OCI-M1 (cell line): ENCODE results near the gene PLG.
"Not testable (repeated sequence)": the region's sequence is repeated elsewhere in the genome, so short reads cannot be mapped to it uniquely, and the experiment has no call there.

Experiments used
- DNase-seq: peaks from one replicate; lab custom pipeline; 2025; lab: John Stamatoyannopoulos, UW

The PLG gene

GRCh38 chr6:160701918-160702680, at the start of gene PLG:
Gene PLG (plus strand): TSS chr6:160702244. CDS start chr6:160702305, 61 bp downstream.
- not testable (repeated sequence) for DNase-seq

- no peak for DNase-seq
Observed at GRCh38 chr6:160659562-160659961, 42.5 kb upstream of the PLG start.

GRCh38 chr6:160661216-160661615, 40.8 kb upstream of the PLG start:
- no peak for DNase-seq

- no peak for DNase-seq
Observed at GRCh38 chr6:160662429-160662828, 39.6 kb upstream of the PLG start.

GRCh38 chr6:160662842-160663241, 39.2 kb upstream of the PLG start:
- no peak for DNase-seq

GRCh38 chr6:160664198-160664597, 37.8 kb upstream of the PLG start, which contains the start of gene LPA:
Gene LPA (minus strand): TSS chr6:160664275. CDS start chr6:160664214, 61 bp downstream.
- not testable (repeated sequence) for DNase-seq

GRCh38 chr6:160667639-160668481, 34.2 kb upstream of the PLG start:
- DNase-seq: peak; percentile 29

GRCh38 chr6:160668589-160668988, 33.5 kb upstream of the PLG start:
- no peak for DNase-seq

GRCh38 chr6:160676418-160676817, 25.6 kb upstream of the PLG start:
- not testable (repeated sequence) for DNase-seq

- no peak for DNase-seq
Observed at GRCh38 chr6:160678230-160678629, 23.8 kb upstream of the PLG start.

- no peak for DNase-seq
Observed at GRCh38 chr6:160678744-160679401, 23.2 kb upstream of the PLG start.

GRCh38 chr6:160679402-160679769, 22.7 kb upstream of the PLG start:
- no peak for DNase-seq

GRCh38 chr6:160685101-160685761, 16.8 kb upstream of the PLG start:
- not testable (repeated sequence) for DNase-seq

GRCh38 chr6:160685762-160686450, 16.1 kb upstream of the PLG start:
- no peak for DNase-seq

- DNase-seq: no peak
Observed at GRCh38 chr6:160690458-160690857, 11.6 kb upstream of the PLG start.

GRCh38 chr6:160691617-160692016, 10.4 kb upstream of the PLG start:
- no peak for DNase-seq

- peak; percentile 21 for DNase-seq
Observed at GRCh38 chr6:160692369-160692959, 9.6 kb upstream of the PLG start.

- DNase-seq: not testable (repeated sequence)
Observed at GRCh38 chr6:160695025-160695424, 7.0 kb upstream of the PLG start.

GRCh38 chr6:160695622-160696021, 6.4 kb upstream of the PLG start:
- DNase-seq: not testable (repeated sequence)

- DNase-seq: not testable (repeated sequence)
Observed at GRCh38 chr6:160696884-160697283, 5.2 kb upstream of the PLG start.

GRCh38 chr6:160697826-160698225, 4.2 kb upstream of the PLG start:
- DNase-seq: no peak
